ENCODE data around the gene CXCR4. TPM values are rescaled to one million over a fixed set of nuclear protein-coding genes. Genes with fewer than 3 reads are reported as not detected.

CXCR4 gene
- total RNA-seq, 2 experiments from 2014 or later: 1,661 to 1,739 TPM

GRCh38 chr2:136117391-136117841, 533 bp downstream of the CXCR4 start:
- Histone ChIP-seq H3K27ac (ENCODE audit: low read depth in 1 of 2, low read length in 2 of 2) (peak overlapping the region; percentile 85 to 96), H3K4me3 (ENCODE audit: low read length) (peak overlapping the region; percentile 87), H3K36me3 (ENCODE audit: insufficient read depth, low read length) (peaks cover 36% of the 10 kb centered on the region), H3K27me3 (ENCODE audit: control insufficient read depth in 1 of 2, insufficient read depth in 2 of 2, low read length in 2 of 2) (no peaks in the 10 kb centered on the region), H3K4me1 (ENCODE audit: insufficient read depth, low read length) (peaks cover 28% of the 10 kb centered on the region), H3K9me3 (ENCODE audit: control insufficient read depth in 1 of 2, insufficient read depth in 1 of 2, low read length in 2 of 2) (no peaks in the 10 kb centered on the region)
- TF ChIP-seq CTCF (IDR thresholded peaks at IDR 0.05): peak; percentile 25
- peaks cover 72% of the 10 kb centered on the region for H3K4me1 Mint-ChIP-seq (ENCODE audit: low read depth)
- ChIA-PET POLR2A (interaction anchor here (0.7 to 15.1 kb wide), 15 partner anchors 8 to 260 kb away, joined by 3 to 488 read pairs (median 4); partner anchors contain the start of gene DARS1), CTCF (interaction anchor here (0.6 to 1.3 kb wide), 4 partner anchors 12 to 168 kb away, joined by 3 to 5 read pairs (median 5); no protein-coding TSS in a partner anchor)
- peaks cover 28% of the 10 kb centered on the region for H3K27me3 Mint-ChIP-seq
- ATAC-seq (ENCODE audit: poor library complexity) (peak; percentile 1), DNase-seq (peak; percentile 40 to 81 (median 58))
- peaks cover 68% of the 10 kb centered on the region for H3K36me3 Mint-ChIP-seq (ENCODE audit: low read depth)
- H3K9me3 Mint-ChIP-seq: peaks cover 3% of the 10 kb centered on the region
- intact Hi-C loops (cut with DNase I, micrococcal nuclease): loop anchor here (2.0 to 5.0 kb wide), 8 partner anchors 15 to 257 kb away; partner anchors contain the start of gene DARS1 (in 1 of the 2)
- peak overlapping the region; percentile 97 for H3K27ac Mint-ChIP-seq
- peak overlapping the region; percentile 99 for H3K4me3 Mint-ChIP-seq

- Histone ChIP-seq H3K27me3 (ENCODE audit: control insufficient read depth in 1 of 2, insufficient read depth in 2 of 2, low read length in 2 of 2) (no peaks in the 10 kb centered on the region), H3K27ac (ENCODE audit: low read depth in 1 of 2, low read length in 2 of 2) (peak overlapping the region; percentile 85 to 96), H3K4me3 (ENCODE audit: low read length) (peak overlapping the region; percentile 87), H3K9me3 (ENCODE audit: control insufficient read depth in 1 of 2, insufficient read depth in 1 of 2, low read length in 2 of 2) (no peaks in the 10 kb centered on the region), H3K4me1 (ENCODE audit: insufficient read depth, low read length) (peaks cover 30% of the 10 kb centered on the region), H3K36me3 (ENCODE audit: insufficient read depth, low read length) (peaks cover 37% of the 10 kb centered on the region)
- intact Hi-C loops (cut with DNase I, micrococcal nuclease): loop anchor here (1.0 to 5.0 kb wide), 10 partner anchors 15 to 258 kb away; partner anchors contain the start of gene DARS1 (in 1 of the 2)
- ChIA-PET CTCF (interaction anchor here (0.6 to 1.3 kb wide), 4 partner anchors 12 to 168 kb away, joined by 3 to 5 read pairs (median 5); no protein-coding TSS in a partner anchor), POLR2A (interaction anchor here (0.7 to 15.1 kb wide), 16 partner anchors 8 to 260 kb away, joined by 3 to 488 read pairs (median 4); partner anchors contain the start of gene DARS1)
- peaks cover 72% of the 10 kb centered on the region for H3K36me3 Mint-ChIP-seq (ENCODE audit: low read depth)
- peaks cover 28% of the 10 kb centered on the region for H3K27me3 Mint-ChIP-seq
- TF ChIP-seq CTCF (IDR thresholded peaks at IDR 0.05): no peak
- peaks cover 3% of the 10 kb centered on the region for H3K9me3 Mint-ChIP-seq
- peaks cover 71% of the 10 kb centered on the region for H3K4me1 Mint-ChIP-seq (ENCODE audit: low read depth)
- DNase-seq (peak; percentile 52 to 93 (median 70)), ATAC-seq (ENCODE audit: poor library complexity) (peak; percentile 16)
- peak overlapping the region; percentile 99 for H3K4me3 Mint-ChIP-seq
- peak overlapping the region; percentile 97 for H3K27ac Mint-ChIP-seq
Measured at GRCh38 chr2:136116813-136117390, 1.0 kb downstream of the CXCR4 start.

- H3K36me3 ChIP-seq (ENCODE audit: insufficient read depth, low read length): peaks cover 37% of the 10 kb centered on the region
- DNase-seq (peak; percentile 78 to 92 (median 85)), ATAC-seq (ENCODE audit: poor library complexity) (peak; percentile 30)
- H3K27ac Mint-ChIP-seq: peak overlapping the region; percentile 97
- peak overlapping the region; percentile 99 for H3K4me3 Mint-ChIP-seq
- H3K27me3 Mint-ChIP-seq: peaks cover 28% of the 10 kb centered on the region
- H3K4me1 ChIP-seq (ENCODE audit: insufficient read depth, low read length): peaks cover 30% of the 10 kb centered on the region
- H3K27me3 ChIP-seq (ENCODE audit: control insufficient read depth in 1 of 2, insufficient read depth in 2 of 2, low read length in 2 of 2): no peaks in the 10 kb centered on the region
- ChIA-PET POLR2A (interaction anchor here (0.8 to 15.1 kb wide), 9 partner anchors 9 to 156 kb away, joined by 3 to 488 read pairs (median 5); partner anchors contain the start of gene DARS1), CTCF (interaction anchor here (1.1 to 1.3 kb wide), 2 partner anchors 13 to 16 kb away, joined by 3 to 5 read pairs; no protein-coding TSS in a partner anchor)
- H3K27ac ChIP-seq (ENCODE audit: low read depth in 1 of 2, low read length in 2 of 2): peak overlapping the region; percentile 63 to 96
- peaks cover 72% of the 10 kb centered on the region for H3K36me3 Mint-ChIP-seq (ENCODE audit: low read depth)
- intact Hi-C loops (cut with DNase I, micrococcal nuclease): loop anchor here (1.0 to 5.0 kb wide), 10 partner anchors 16 to 259 kb away; partner anchors contain the start of gene DARS1 (in 1 of the 2)
- H3K4me3 ChIP-seq (ENCODE audit: low read length): peak overlapping the region; percentile 87
- H3K9me3 ChIP-seq (ENCODE audit: control insufficient read depth in 1 of 2, insufficient read depth in 1 of 2, low read length in 2 of 2): no peaks in the 10 kb centered on the region
- TF ChIP-seq CTCF (IDR thresholded peaks at IDR 0.05): no peak
- peaks cover 3% of the 10 kb centered on the region for H3K9me3 Mint-ChIP-seq
- peaks cover 64% of the 10 kb centered on the region for H3K4me1 Mint-ChIP-seq (ENCODE audit: low read depth)
Measured at GRCh38 chr2:136116151-136116812, 1.7 kb downstream of the CXCR4 start.
